ENCODE measurements around the gene KCTD1. TPM values are rescaled to one million over a fixed set of nuclear protein-coding genes. Genes with fewer than 3 reads are reported as not detected.

Gene KCTD1
- total and polyA plus RNA-seq, 9 donors, result 10.7 to 31.1 (median 22.5) TPM

DNA sequence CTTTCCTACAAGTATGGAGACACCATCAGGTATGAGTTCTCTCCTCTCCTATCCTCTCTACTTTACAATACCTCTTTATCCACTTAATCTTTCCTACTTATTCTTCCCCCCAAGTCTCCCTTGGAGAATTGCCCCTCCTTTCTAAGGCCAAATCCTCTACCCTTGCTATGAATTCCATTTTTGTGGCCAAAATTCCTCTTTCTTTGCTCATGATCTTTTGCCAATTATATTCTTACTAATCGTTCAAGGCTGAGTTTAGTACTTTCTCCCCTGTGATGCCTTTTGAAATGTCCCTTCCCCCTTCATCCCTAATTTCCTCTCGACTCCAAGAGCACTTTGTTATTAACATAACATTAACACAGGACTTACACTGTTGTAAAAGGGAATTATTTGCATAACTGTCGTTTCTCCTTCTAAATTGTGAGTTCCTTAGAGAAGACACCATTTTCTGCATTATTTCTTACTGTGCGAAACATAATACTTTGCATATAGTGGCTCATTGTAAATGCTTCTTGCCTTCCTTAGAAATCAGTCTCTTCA is 133.4 kb downstream of the KCTD1 start:
- no peak overlapping the region for H3K27ac ChIP-seq
- TF ChIP-seq POLR2A (IDR thresholded peaks at IDR 0.05) (no peak), EP300 (IDR thresholded peaks at IDR 0.05) (no peak)
- DNase-seq, result no peak
- H3K4me3 ChIP-seq, result no peak overlapping the region
- WGBS, 3 donors, result 43 to 50% (median 44%) methylated on average over 4 of the region's 4 CpGs
- H3K9me3 ChIP-seq, result no peaks in the 10 kb centered on the region
- no peaks in the 10 kb centered on the region for H3K36me3 ChIP-seq
- intact Hi-C loops (cut with DNase I), result no loop called here
- H3K27me3 ChIP-seq, result no peaks in the 10 kb centered on the region
- no peaks in the 10 kb centered on the region for H3K4me1 ChIP-seq (ENCODE audit: insufficient read depth)

DNA sequence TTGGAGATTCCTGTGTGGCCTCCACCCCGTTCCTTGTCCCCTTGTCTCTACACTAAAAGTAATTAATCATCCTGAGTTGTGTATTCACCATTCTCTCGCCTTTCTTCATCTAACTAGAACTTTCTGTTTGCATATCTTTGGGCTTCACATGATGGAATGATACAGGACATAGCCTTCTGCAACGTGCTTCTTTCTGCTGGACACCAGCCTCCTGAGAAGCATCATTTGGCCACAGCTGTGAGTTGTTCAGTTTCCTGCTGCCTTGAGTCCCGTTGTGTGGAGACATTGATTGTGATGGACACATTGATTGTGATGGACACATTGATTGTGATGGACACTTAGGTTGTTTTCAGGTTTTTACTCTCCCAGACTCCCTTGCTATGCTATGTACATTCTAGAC is 139.3 kb downstream of the KCTD1 start:
- H3K4me1 ChIP-seq (ENCODE audit: insufficient read depth), result no peaks in the 10 kb centered on the region
- TF ChIP-seq, protein P1, sequence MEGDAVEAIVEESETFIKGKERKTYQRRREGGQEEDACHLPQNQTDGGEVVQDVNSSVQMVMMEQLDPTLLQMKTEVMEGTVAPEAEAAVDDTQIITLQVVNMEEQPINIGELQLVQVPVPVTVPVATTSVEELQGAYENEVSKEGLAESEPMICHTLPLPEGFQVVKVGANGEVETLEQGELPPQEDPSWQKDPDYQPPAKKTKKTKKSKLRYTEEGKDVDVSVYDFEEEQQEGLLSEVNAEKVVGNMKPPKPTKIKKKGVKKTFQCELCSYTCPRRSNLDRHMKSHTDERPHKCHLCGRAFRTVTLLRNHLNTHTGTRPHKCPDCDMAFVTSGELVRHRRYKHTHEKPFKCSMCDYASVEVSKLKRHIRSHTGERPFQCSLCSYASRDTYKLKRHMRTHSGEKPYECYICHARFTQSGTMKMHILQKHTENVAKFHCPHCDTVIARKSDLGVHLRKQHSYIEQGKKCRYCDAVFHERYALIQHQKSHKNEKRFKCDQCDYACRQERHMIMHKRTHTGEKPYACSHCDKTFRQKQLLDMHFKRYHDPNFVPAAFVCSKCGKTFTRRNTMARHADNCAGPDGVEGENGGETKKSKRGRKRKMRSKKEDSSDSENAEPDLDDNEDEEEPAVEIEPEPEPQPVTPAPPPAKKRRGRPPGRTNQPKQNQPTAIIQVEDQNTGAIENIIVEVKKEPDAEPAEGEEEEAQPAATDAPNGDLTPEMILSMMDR (IDR thresholded peaks at IDR 0.05), result no peak
- TF ChIP-seq EP300 (IDR thresholded peaks at IDR 0.05), result no peak
- WGBS, 3 donors, result 76 to 82% (median 77%) methylated on average over 4 of the region's 4 CpGs
- no peak overlapping the region for H3K27ac ChIP-seq
- no peak for DNase-seq
- H3K4me3 ChIP-seq, result no peak overlapping the region
- H3K9me3 ChIP-seq, result no peaks in the 10 kb centered on the region
- intact Hi-C loops (cut with DNase I), result no loop called here
- no peaks in the 10 kb centered on the region for H3K36me3 ChIP-seq
- H3K27me3 ChIP-seq, result no peaks in the 10 kb centered on the region

DNA sequence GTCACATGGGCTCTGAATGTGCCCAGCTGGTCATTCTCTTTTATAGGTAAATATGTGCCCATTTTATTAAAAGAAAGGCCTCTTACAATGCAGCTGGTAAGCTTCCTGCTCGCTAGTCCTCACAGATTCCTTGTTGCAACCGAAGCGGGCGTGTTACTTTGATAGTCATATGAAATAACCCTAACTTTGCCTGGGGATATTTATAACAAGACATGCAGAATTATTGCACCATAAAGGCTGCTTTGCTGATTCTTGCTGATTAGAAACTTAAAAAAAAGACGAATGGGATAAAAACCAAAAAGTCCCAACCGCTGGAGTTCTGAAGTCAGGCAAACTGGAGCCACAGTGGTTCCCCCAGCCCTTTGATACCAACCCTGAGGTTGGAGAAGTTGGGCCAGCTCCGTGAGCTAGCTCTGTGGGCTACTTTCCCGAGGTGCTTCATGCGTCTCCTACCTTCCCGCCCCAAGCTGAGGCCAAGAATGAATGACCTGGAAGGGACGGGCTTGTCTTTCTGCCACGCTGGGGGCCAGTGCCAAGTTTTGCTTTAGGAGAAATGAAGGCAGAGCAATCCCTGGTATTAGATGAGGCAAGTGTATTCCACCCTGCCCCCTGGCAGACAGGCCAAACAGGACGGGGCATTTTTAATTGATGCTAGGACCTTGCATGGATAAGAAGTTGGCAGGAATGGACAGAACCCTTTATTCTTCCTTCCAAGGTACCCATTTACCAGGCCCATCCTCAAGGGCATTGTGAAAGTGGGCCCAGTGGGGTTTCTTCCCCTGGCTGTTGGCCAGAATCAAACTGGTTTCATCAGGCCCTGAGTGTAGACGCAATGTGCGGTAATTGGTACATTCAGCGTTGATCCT is 140.4 kb downstream of the KCTD1 start:
- TF ChIP-seq, protein P1 (IDR thresholded peaks at IDR 0.05), result no peak
- no peak for TF ChIP-seq EP300 (IDR thresholded peaks at IDR 0.05)
- TF ChIP-seq POLR2A (IDR thresholded peaks at IDR 0.05), result no peak
- intact Hi-C loops (cut with DNase I), result no loop called here
- 87 to 91% (median 91%) methylated on average over 16 of the region's 16 CpGs for WGBS, 3 donors
- Histone ChIP-seq H3K27ac (no peak overlapping the region), H3K4me1 (ENCODE audit: insufficient read depth) (no peaks in the 10 kb centered on the region), H3K36me3 (no peaks in the 10 kb centered on the region), H3K27me3 (no peaks in the 10 kb centered on the region), H3K4me3 (no peak overlapping the region), H3K9me3 (no peaks in the 10 kb centered on the region)
- DNase-seq, result no peak

DNA sequence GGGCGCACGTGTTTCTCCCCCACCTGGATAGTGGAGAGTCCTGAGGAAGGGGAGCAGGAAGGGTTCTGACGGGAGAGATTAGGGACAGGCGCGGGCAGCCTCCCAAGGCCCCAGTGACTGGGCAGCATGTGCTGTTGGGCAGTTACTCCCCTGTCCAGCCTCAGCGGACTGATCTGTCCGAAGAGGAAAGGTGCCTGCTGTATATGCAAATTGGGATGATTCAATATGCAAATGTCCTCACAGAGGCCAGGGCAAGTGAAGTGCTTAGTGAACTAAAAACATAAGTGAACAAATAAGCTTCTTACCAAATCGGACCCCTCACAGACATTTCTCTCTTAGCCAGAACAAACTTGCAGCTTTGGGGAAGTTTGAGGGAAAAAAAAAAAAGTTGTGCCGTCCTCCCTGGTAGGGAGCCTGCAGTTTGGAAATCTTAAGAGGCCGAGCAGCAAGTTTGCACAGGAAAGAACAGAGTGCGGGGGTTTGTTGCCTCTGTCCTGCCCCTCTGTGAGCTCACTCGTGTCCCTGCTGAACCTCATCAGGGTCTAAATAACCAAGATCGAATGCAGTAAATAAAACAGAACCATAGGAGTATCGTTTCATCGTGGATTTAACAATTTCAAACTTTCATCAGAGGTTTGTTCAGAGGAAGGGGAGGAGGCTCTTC is 141.4 kb downstream of the KCTD1 start:
- Histone ChIP-seq H3K36me3 (no peaks in the 10 kb centered on the region), H3K4me1 (ENCODE audit: insufficient read depth) (no peaks in the 10 kb centered on the region), H3K9me3 (no peaks in the 10 kb centered on the region), H3K27me3 (no peaks in the 10 kb centered on the region), H3K27ac (no peak overlapping the region), H3K4me3 (no peak overlapping the region)
- DNase-seq, result no peak
- WGBS, 3 donors, result 66 to 76% (median 67%) methylated on average over 15 of the region's 15 CpGs
- TF ChIP-seq EP300 (IDR thresholded peaks at IDR 0.05) (no peak), POLR2A (IDR thresholded peaks at IDR 0.05) (no peak)
- TF ChIP-seq, protein P1 (IDR thresholded peaks at IDR 0.05), result no peak
- intact Hi-C loops (cut with DNase I), result no loop called here

Data from ovary (tissue), 9 donors.